Neural progenitor cell (in vitro differentiated cells): Measurements from ENCODE around the gene FZD8. TPM values are rescaled to one million over a fixed set of nuclear protein-coding genes. Genes with fewer than 3 reads are reported as not detected.

ENCODE experiments used
- DNase-seq: peaks from one replicate; pipeline ENCODE4 v3.0.0-alpha.2; 2016; ENCODE audit warnings: low spot score
- H2AFZ ChIP-seq: fragments of 200-600 bp; sonication (generic); replicated peaks from 2 replicates; pipeline ENCODE4 v1.6.1; 2016; ENCODE audit warnings: antibody characterized with exemption
- H3F3A ChIP-seq: fragments of 200-600 bp; sonication (generic); 2 replicates; pipeline ENCODE4 v1.6.1; 2016; ENCODE audit warnings: antibody characterized with exemption, low read depth
- H3K27ac ChIP-seq: fragments of 200-600 bp; sonication (generic); 2 replicates; pipeline ENCODE4 v1.5.1; 2016; ENCODE audit warnings: mild to moderate bottlenecking
- H3K27me3 ChIP-seq: fragments of 200-600 bp; sonication (generic); 2 replicates; pipeline ENCODE4 v1.6.1; 2016; ENCODE audit warnings: mild to moderate bottlenecking, moderate library complexity
- H3K36me3 ChIP-seq: fragments of 200-600 bp; sonication (generic); 2 replicates; pipeline ENCODE4 v1.5.1; 2016
- H3K4me1 ChIP-seq: fragments of 200-600 bp; sonication (generic); 2 replicates; pipeline ENCODE4 v1.6.1; 2016; ENCODE audit warnings: mixed run types
- H3K4me2 ChIP-seq: fragments of 200-600 bp; sonication (generic); 2 replicates; pipeline ENCODE4 v1.6.1; 2016
- H3K4me3 ChIP-seq: fragments of 200-600 bp; sonication (generic); 2 replicates; pipeline ENCODE4 v1.5.1; 2016
- H3K79me2 ChIP-seq: fragments of 200-600 bp; sonication (generic); 2 replicates; pipeline ENCODE4 v1.6.1; 2016; ENCODE audit warnings: low read depth
- H3K9ac ChIP-seq: fragments of 200-600 bp; sonication (generic); 2 replicates; pipeline ENCODE4 v1.6.1; 2016
- H3K9me3 ChIP-seq: fragments of 200-600 bp; sonication (generic); 2 replicates; pipeline ENCODE4 v1.5.1; 2016; ENCODE audit warnings: low read depth
- H4K20me1 ChIP-seq: fragments of 200-600 bp; sonication (generic); 2 replicates; pipeline ENCODE4 v1.6.1; 2016; ENCODE audit warnings: low read depth
- H3K27ac Mint-ChIP-seq: 3 replicates; pipeline ENCODE4 v1.8.0; 2021; ENCODE audit warnings: mixed read lengths
- H3K27me3 Mint-ChIP-seq: 2 replicates; pipeline ENCODE4 v1.8.0; 2022; ENCODE audit warnings: low read depth, mild to moderate bottlenecking, inconsistent platforms, moderate library complexity, mixed read lengths; ENCODE audit not compliant: insufficient read depth
- H3K36me3 Mint-ChIP-seq: 3 replicates; pipeline ENCODE4 v1.8.0; 2021; ENCODE audit warnings: mixed read lengths
- H3K4me1 Mint-ChIP-seq: 3 replicates; pipeline ENCODE4 v1.8.0; 2021; ENCODE audit warnings: mixed read lengths
- H3K4me3 Mint-ChIP-seq: 3 replicates; pipeline ENCODE4 v1.8.0; 2021; ENCODE audit warnings: mild to moderate bottlenecking, moderate library complexity, mixed read lengths
- H3K9me3 Mint-ChIP-seq: 3 replicates; pipeline ENCODE4 v1.8.0; 2020; ENCODE audit warnings: mixed read lengths
- CTCF ChIP-seq: fragments of 200-600 bp; sonication (generic); IDR thresholded peaks from 2 replicates; pipeline ENCODE4 v1.5.1; 2017; ENCODE audit warnings: antibody characterized with exemption, mild to moderate bottlenecking
- EZH2 ChIP-seq: fragments of 200-600 bp; sonication (generic); IDR thresholded peaks from 2 replicates; pipeline ENCODE4 v1.6.1; 2017; ENCODE audit warnings: antibody characterized with exemption, mild to moderate bottlenecking, moderate library complexity
- EZH2phosphoT487 ChIP-seq: fragments of 200-600 bp; sonication (generic); IDR thresholded peaks from 2 replicates; pipeline ENCODE4 v1.6.1; 2017; ENCODE audit warnings: antibody characterized with exemption
- total RNA-seq: library from RNA; depleted of rRNA; stranded (reverse); fragments of >200 nt; gene quantifications from 2 replicates; pipeline ENCODE4 v1.2.3, GENCODE V29; 2015; ENCODE audit warnings: low replicate concordance

Gene FZD8
- total RNA-seq, 1 donor from 2014 or later = 5.0 TPM

GRCh38 chr10:35650894-35651293 is 8.8 kb upstream of the FZD8 start:
- Histone ChIP-seq H3K9ac (no peak overlapping the region), H3K27me3 (no peaks in the 10 kb centered on the region), H2AFZ (no peak overlapping the region), H3K9me3 (peaks cover 6% of the 10 kb centered on the region), H4K20me1 (no peaks in the 10 kb centered on the region), H3K79me2 (no peaks in the 10 kb centered on the region), H3K4me2 (no peak overlapping the region), H3K27ac (no peak overlapping the region), H3K36me3 (no peaks in the 10 kb centered on the region), H3F3A (no peaks in the 10 kb centered on the region), H3K4me1 (peaks cover 8% of the 10 kb centered on the region), H3K4me3 (no peak overlapping the region)
- peaks cover 2% of the 10 kb centered on the region for H3K27me3 Mint-ChIP-seq
- peaks cover 4% of the 10 kb centered on the region for H3K4me1 Mint-ChIP-seq
- no peak overlapping the region for H3K27ac Mint-ChIP-seq
- H3K4me3 Mint-ChIP-seq = no peak overlapping the region
- no peaks in the 10 kb centered on the region for H3K9me3 Mint-ChIP-seq
- no peak for DNase-seq
- H3K36me3 Mint-ChIP-seq = no peaks in the 10 kb centered on the region
- TF ChIP-seq EZH2 = no peak
- TF ChIP-seq CTCF = no peak
- no peak for TF ChIP-seq EZH2phosphoT487

- Mint-ChIP-seq H3K4me1 (peaks cover 16% of the 10 kb centered on the region), H3K36me3 (no peaks in the 10 kb centered on the region), H3K27ac (no peak overlapping the region), H3K4me3 (peak overlapping the region; percentile 92), H3K27me3 (peaks cover 14% of the 10 kb centered on the region), H3K9me3 (no peaks in the 10 kb centered on the region)
- H3K4me3 ChIP-seq = peak overlapping the region; percentile 94
- H3K4me1 ChIP-seq = peaks cover 25% of the 10 kb centered on the region
- H3K9me3 ChIP-seq = peaks cover 6% of the 10 kb centered on the region
- H3K9ac ChIP-seq = no peak overlapping the region
- TF ChIP-seq EZH2 (no peak), EZH2phosphoT487 (peak; percentile 0)
- peaks cover 14% of the 10 kb centered on the region for H3K27me3 ChIP-seq
- H2AFZ ChIP-seq = no peak overlapping the region
- peaks cover 37% of the 10 kb centered on the region for H3F3A ChIP-seq
- no peaks in the 10 kb centered on the region for H3K36me3 ChIP-seq
- peaks cover 23% of the 10 kb centered on the region for H3K79me2 ChIP-seq
- H3K27ac ChIP-seq = no peak overlapping the region
- H3K4me2 ChIP-seq = peak overlapping the region; percentile 94
- DNase-seq = peak; percentile 44
- H4K20me1 ChIP-seq = peaks cover 19% of the 10 kb centered on the region
These were observed 2.2 kb upstream of the FZD8 start for GRCh38 chr10:35644050-35644950.

GRCh38 chr10:35643151-35644049 is 1.3 kb upstream of the FZD8 start:
- Mint-ChIP-seq H3K36me3 (no peaks in the 10 kb centered on the region), H3K9me3 (no peaks in the 10 kb centered on the region), H3K4me1 (peaks cover 20% of the 10 kb centered on the region), H3K27me3 (peaks cover 17% of the 10 kb centered on the region), H3K27ac (no peak overlapping the region), H3K4me3 (peak overlapping the region; percentile 92)
- H3K27me3 ChIP-seq = peaks cover 14% of the 10 kb centered on the region
- peaks cover 44% of the 10 kb centered on the region for H3F3A ChIP-seq
- peak; percentile 81 for DNase-seq
- H2AFZ ChIP-seq = peak overlapping the region; percentile 69
- H3K4me2 ChIP-seq = peak overlapping the region; percentile 94
- TF ChIP-seq EZH2phosphoT487 (no peak), EZH2 (no peak), CTCF (peak; percentile 5)
- peaks cover 6% of the 10 kb centered on the region for H3K9me3 ChIP-seq
- H3K4me1 ChIP-seq = peaks cover 31% of the 10 kb centered on the region
- H3K9ac ChIP-seq = no peak overlapping the region
- H3K79me2 ChIP-seq = peaks cover 30% of the 10 kb centered on the region
- H3K27ac ChIP-seq = no peak overlapping the region
- peaks cover 26% of the 10 kb centered on the region for H4K20me1 ChIP-seq
- H3K4me3 ChIP-seq = peak overlapping the region; percentile 94
- no peaks in the 10 kb centered on the region for H3K36me3 ChIP-seq
